PC-9 (cell line): ENCODE data around the gene POLRMT. TPM values are rescaled to one million over a fixed set of nuclear protein-coding genes. Genes with fewer than 3 reads are reported as not detected.

Source experiments
- BruUV-seq: library from RNA; stranded (reverse); fragments of 400-500 nt; replicated peaks from 2 replicates; lab custom pipeline; 2021; lab: Mats Ljungman, UMichigan
- CTCF ChIA-PET: fragments of 300-600 bp; sonication (Branson Sonifier 250); formaldehyde crosslinking; loops from one replicate; lab custom pipeline; 2022; ENCODE audit warnings: antibody characterized with exemption; lab: Charles Lee
- POLR2A ChIA-PET: fragments of 300-600 bp; sonication (Branson Sonifier 250); formaldehyde crosslinking; loops from one replicate; lab custom pipeline; 2022; ENCODE audit warnings: antibody characterized with exemption; ENCODE audit not compliant: unreplicated experiment; lab: Charles Lee
- DNase-seq, 2 experiments: peaks; one replicate each; pipeline versions ENCODE4 v3.0.0 to v3.0.0-alpha.2; 2015 to 2022; ENCODE audit warnings: mixed read lengths in 1 of 2
- H2AFZ ChIP-seq: fragments of 200-600 bp; sonication (generic); 2 replicates; pipeline ENCODE4 v1.8.1; 2017; ENCODE audit warnings: antibody characterized with exemption
- H3F3A ChIP-seq: fragments of 200-600 bp; sonication (generic); 2 replicates; pipeline ENCODE4 v1.8.1; 2017; ENCODE audit warnings: antibody characterized with exemption, mild to moderate bottlenecking, low read depth; ENCODE audit not compliant: insufficient read depth
- H3K27ac ChIP-seq: fragments of 200-600 bp; sonication (generic); 2 replicates; pipeline ENCODE4 v1.6.1; 2016; ENCODE audit warnings: mixed run types
- H3K27me3 ChIP-seq: fragments of 200-600 bp; sonication (generic); 2 replicates; pipeline ENCODE4 v1.6.1; 2016; ENCODE audit warnings: low read depth, mixed run types; ENCODE audit not compliant: insufficient read depth
- H3K36me3 ChIP-seq: fragments of 200-600 bp; sonication (generic); 2 replicates; pipeline ENCODE4 v1.6.1; 2016; ENCODE audit warnings: low read depth, mixed run types
- H3K4me1 ChIP-seq: fragments of 200-600 bp; sonication (generic); replicated peaks from 2 replicates; pipeline ENCODE4 v1.6.1; 2016; ENCODE audit warnings: mixed run types; ENCODE audit not compliant: insufficient read depth
- H3K4me2 ChIP-seq: fragments of 200-600 bp; sonication (generic); 2 replicates; pipeline ENCODE4 v1.6.1; 2017; ENCODE audit warnings: mixed run types
- H3K4me3 ChIP-seq: fragments of 200-600 bp; sonication (generic); 2 replicates; pipeline ENCODE4 v1.6.1; 2016; ENCODE audit warnings: mixed run types
- H3K79me2 ChIP-seq: fragments of 200-600 bp; sonication (generic); 2 replicates; pipeline ENCODE4 v1.6.1; 2017; ENCODE audit warnings: low read depth, mixed run types
- H3K9me2 ChIP-seq: fragments of 200-600 bp; sonication (generic); 2 replicates; pipeline ENCODE4 v1.8.1; 2017; ENCODE audit warnings: mild to moderate bottlenecking; ENCODE audit not compliant: insufficient read depth
- H3K9me3 ChIP-seq: fragments of 200-600 bp; sonication (generic); 2 replicates; pipeline ENCODE4 v1.8.1; 2016; ENCODE audit warnings: low read depth; ENCODE audit not compliant: insufficient read depth
- H4K20me1 ChIP-seq: fragments of 200-600 bp; sonication (generic); 2 replicates; pipeline ENCODE4 v1.8.1; 2017; ENCODE audit not compliant: insufficient read depth
- CTCF ChIP-seq: fragments of 200-600 bp; sonication (generic); conservative IDR thresholded peaks from 2 replicates; pipeline ENCODE4 v1.6.1; 2017; ENCODE audit warnings: mixed run types, antibody characterized with exemption, mild to moderate bottlenecking, moderate library complexity
- EZH2 ChIP-seq: fragments of 200-600 bp; sonication (generic); IDR thresholded peaks from 2 replicates; pipeline ENCODE4 v1.8.0; 2017; ENCODE audit warnings: antibody characterized with exemption, low read depth
- intact Hi-C: fragments of 100-400 bp; cut with micrococcal nuclease; formaldehyde crosslinking; loops from one replicate; pipeline ENCODE4 v1.10.0; 2022; ENCODE audit not compliant: unreplicated experiment
- total RNA-seq: library from RNA; stranded (reverse); gene quantifications from 2 replicates; pipeline ENCODE4 v1.2.3, GENCODE V29; 2021

POLRMT gene
- total RNA-seq, 1 experiment from 2014 or later = 46.4 TPM

DNA sequence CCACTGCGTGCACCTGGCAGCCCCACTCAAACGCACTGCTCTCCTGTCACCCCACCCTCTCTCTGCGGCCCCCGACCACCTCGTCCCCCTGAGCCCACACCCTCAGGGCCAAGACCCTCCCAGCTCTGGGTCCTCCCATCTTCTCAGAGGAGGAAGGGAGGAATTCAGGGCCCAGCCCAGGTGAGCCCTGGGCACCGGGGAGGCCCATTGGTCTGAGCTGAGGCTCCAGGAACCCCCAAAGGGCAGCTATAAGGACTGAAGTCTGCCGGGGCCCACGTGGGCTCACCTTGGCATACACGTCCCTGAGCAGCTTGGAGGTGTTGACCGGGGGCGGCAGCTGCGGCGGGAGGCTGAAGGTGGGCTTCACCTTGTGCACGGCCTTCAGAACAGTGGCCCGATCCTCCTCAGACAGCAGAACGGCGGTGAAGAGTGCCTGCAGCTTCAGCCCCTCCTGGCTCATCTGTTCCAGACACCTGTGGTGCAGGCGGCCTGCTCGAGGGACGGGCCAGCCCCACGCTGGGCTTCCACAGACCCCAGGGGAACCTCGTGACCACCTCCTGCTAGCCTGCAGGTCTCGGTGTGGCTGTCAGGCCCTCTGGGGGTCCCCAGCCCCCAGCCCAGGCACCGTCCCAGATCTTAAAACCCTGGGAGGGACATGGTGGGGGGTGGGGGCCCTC is 8.8 kb downstream of the POLRMT start:
- no peak overlapping the region for H3K4me3 ChIP-seq
- H2AFZ ChIP-seq = no peak overlapping the region
- no peaks in the 10 kb centered on the region for H3K79me2 ChIP-seq
- H3K4me2 ChIP-seq = no peak overlapping the region
- 0 out of 2 replicates have a peak, but pooled peaks cover 7% of the 10 kb centered on the region for H3K36me3 ChIP-seq
- DNase-seq = no peak
- no peaks in the 10 kb centered on the region for H3K9me2 ChIP-seq
- TF ChIP-seq CTCF (no peak), EZH2 (no peak)
- H4K20me1 ChIP-seq = peaks cover 4% of the 10 kb centered on the region
- H3K9me3 ChIP-seq = no peaks in the 10 kb centered on the region
- no peaks in the 10 kb centered on the region for H3K27me3 ChIP-seq
- CTCF ChIA-PET = no interaction called here
- H3K27ac ChIP-seq = no peak overlapping the region
- H3F3A ChIP-seq = no peaks in the 10 kb centered on the region
- no TSS peak for BruUV-seq
- intact Hi-C loops = no loop called here
- POLR2A ChIA-PET = no interaction called here
- no peaks in the 10 kb centered on the region for H3K4me1 ChIP-seq

GRCh38 chr19:623974-624373 is 9.4 kb downstream of the POLRMT start:
- H3K79me2 ChIP-seq = no peaks in the 10 kb centered on the region
- 0 out of 2 replicates have a peak, but pooled peaks cover 7% of the 10 kb centered on the region for H3K36me3 ChIP-seq
- CTCF ChIA-PET = no interaction called here
- no peak overlapping the region for H3K4me3 ChIP-seq
- H3K9me2 ChIP-seq = no peaks in the 10 kb centered on the region
- no peaks in the 10 kb centered on the region for H3F3A ChIP-seq
- intact Hi-C loops = no loop called here
- no TSS peak for BruUV-seq
- peaks cover 3% of the 10 kb centered on the region for H4K20me1 ChIP-seq
- POLR2A ChIA-PET = no interaction called here
- no peak overlapping the region for H3K27ac ChIP-seq
- no peaks in the 10 kb centered on the region for H3K9me3 ChIP-seq
- no peaks in the 10 kb centered on the region for H3K4me1 ChIP-seq
- no peak for DNase-seq
- no peak overlapping the region for H3K4me2 ChIP-seq
- TF ChIP-seq EZH2 (no peak), CTCF (no peak)
- H3K27me3 ChIP-seq = no peaks in the 10 kb centered on the region
- H2AFZ ChIP-seq = no peak overlapping the region

GRCh38 chr19:623175-623916 is 10.0 kb downstream of the POLRMT start:
- Histone ChIP-seq H2AFZ (no peak overlapping the region), H3F3A (no peaks in the 10 kb centered on the region), H3K4me2 (no peak overlapping the region), H3K79me2 (no peaks in the 10 kb centered on the region), H3K27ac (no peak overlapping the region), H4K20me1 (no peaks in the 10 kb centered on the region; the same call in 1 of the 2 replicates), H3K36me3 (0 out of 2 replicates have a peak, but pooled peaks cover 1% of the 10 kb centered on the region), H3K27me3 (no peaks in the 10 kb centered on the region), H3K4me1 (no peaks in the 10 kb centered on the region), H3K4me3 (no peak overlapping the region), H3K9me2 (no peaks in the 10 kb centered on the region), H3K9me3 (no peaks in the 10 kb centered on the region)
- DNase-seq = no peak
- intact Hi-C loops = no loop called here
- ChIA-PET POLR2A (no interaction called here), CTCF (no interaction called here)
- TF ChIP-seq EZH2 (no peak), CTCF (no peak)
- BruUV-seq = no TSS peak
